Lung (tissue), 12 donors: ENCODE measurements around the gene GOT1. TPM values are rescaled to one million over a fixed set of nuclear protein-coding genes. Genes with fewer than 3 reads are reported as not detected.

Experiments
- ATAC-seq: fragments of 200-7000 bp; cut with Tn5 transposase; one replicate; pipeline ENCODE4 v1.9.1; 2020; ENCODE audit warnings: moderate number of reproducible peaks; ENCODE audit not compliant: insufficient read depth, low FRiP score
- DNase-seq, 3 donors: peaks; one replicate each; pipeline ENCODE4 v3.0.0-alpha.2; 2013 to 2017
- H3K27ac ChIP-seq, 2 donors: one replicate each; pipeline ENCODE4 v1.5.1; 2013; ENCODE audit warnings: mild to moderate bottlenecking in 2 of 2, moderate library complexity in 2 of 2, control low read depth in 1 of 2, inconsistent platforms in 1 of 2, low read depth in 1 of 2, low read length in 1 of 2
- H3K27me3 ChIP-seq, 3 donors: one replicate each; pipeline ENCODE4 v1.5.1; 2013; ENCODE audit warnings: low read length in 2 of 3; ENCODE audit not compliant: control insufficient read depth in 3 of 3, insufficient read depth in 3 of 3
- H3K36me3 ChIP-seq, 4 donors: one replicate each; pipeline ENCODE4 v1.5.1; 2013; ENCODE audit warnings: low read length in 4 of 4, mild to moderate bottlenecking in 1 of 4, moderate library complexity in 1 of 4; ENCODE audit not compliant: control insufficient read depth in 4 of 4, insufficient read depth in 4 of 4
- H3K4me1 ChIP-seq, 5 donors: one replicate each; pipeline ENCODE4 v1.5.1; 2013; ENCODE audit warnings: low read length in 5 of 5, mild to moderate bottlenecking in 2 of 5, moderate library complexity in 1 of 5; ENCODE audit not compliant: control insufficient read depth in 5 of 5, insufficient read depth in 5 of 5
- H3K4me3 ChIP-seq: one replicate; pipeline ENCODE4 v1.5.1; 2013; ENCODE audit warnings: mild to moderate bottlenecking, control low read depth, moderate library complexity
- H3K9ac ChIP-seq, 2 donors: one replicate each; pipeline ENCODE4 v1.5.1; 2013; ENCODE audit warnings: low read length in 2 of 2, control low read depth in 1 of 2; ENCODE audit not compliant: insufficient read depth in 1 of 2
- H3K9me3 ChIP-seq, 4 donors: one replicate each; pipeline ENCODE4 v1.5.1; 2013; ENCODE audit warnings: low read length in 3 of 4, mild to moderate bottlenecking in 1 of 4, moderate library complexity in 1 of 4; ENCODE audit not compliant: control insufficient read depth in 4 of 4, insufficient read depth in 3 of 4
- WGBS, 2 donors: extraction: QIAGEN DNeasy Blood & Tissue Kit; methylation state at CpG; one replicate each; pipeline ENCODE4 v1.1.7; 2013; 5-methylcytosine and 5-hydroxymethylcytosine counted together
- polyA plus RNA-seq, 2 donors: library from polyadenylated mRNA; stranded (reverse); fragments of 200-250 nt; gene quantifications; one replicate each; pipeline ENCODE4 v1.2.1, GENCODE V29; 2013
- total RNA-seq, 2 donors: library from RNA; depleted of rRNA in 1 of 2; stranded (reverse); fragments of >200 nt in 1 of 2; gene quantifications; one replicate each; pipeline ENCODE4 v1.2.1, GENCODE V29; 2014 to 2021
- TF ChIP-seq, protein P1 (sequence below): IDR thresholded peaks from 2 replicates; pipeline ENCODE4 v1.5.1; 2012; ENCODE audit warnings: mild to moderate bottlenecking; ENCODE audit errors: control extremely low read depth, extremely low read depth
- donor health status: control.
- donor health status: control.
- donor health status: Bipolar disorder and iron deficiency.
- donor health status: healthy.
- donor health status: DM: yes; HTN: yes; CAD: no.

Gene GOT1
- total and polyA plus RNA-seq, 4 donors, result 14.6 to 35.3 (median 24.0) TPM

DNA sequence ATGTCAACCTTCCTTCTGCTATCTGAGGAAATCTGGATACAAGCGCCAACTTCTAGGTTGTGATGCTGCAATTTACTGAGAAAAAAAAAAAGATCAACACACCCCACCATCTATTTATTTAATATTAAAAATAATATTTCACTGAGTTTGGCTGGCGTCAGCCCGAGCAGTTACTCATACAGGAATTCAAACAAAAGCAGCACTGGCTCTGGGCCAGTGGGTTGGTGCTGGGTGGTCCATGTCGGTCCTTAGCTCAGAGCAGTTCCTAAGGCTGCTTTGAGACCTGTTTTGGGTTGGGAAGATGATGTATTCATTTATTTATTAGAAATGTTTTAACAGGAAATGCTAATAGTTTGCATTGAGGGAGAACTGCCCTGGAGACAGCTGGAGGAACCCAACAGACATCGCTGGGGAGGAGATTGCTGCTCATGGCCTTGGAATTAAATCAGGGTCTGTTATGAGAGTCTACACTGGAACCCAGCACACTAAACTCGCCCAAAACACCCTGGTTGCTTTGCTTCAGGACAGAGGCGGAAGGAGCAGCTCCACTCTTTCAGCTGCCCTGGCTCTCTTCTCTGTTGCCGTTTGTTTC lies 36.3 kb upstream of the GOT1 start:
- H3K27ac ChIP-seq, result peak overlapping the region in 1 of 2 donors; percentile 72
- ATAC-seq (no peak), DNase-seq (peak; percentile 51 to 58 (median 57))
- no peak overlapping the region for H3K9ac ChIP-seq
- no peak overlapping the region for H3K4me3 ChIP-seq
- H3K36me3 ChIP-seq, result no peaks in the 10 kb centered on the region
- WGBS, 2 donors, result 50 to 78% methylated on average over 8 of the region's 8 CpGs
- H3K27me3 ChIP-seq, result no peaks in the 10 kb centered on the region
- peaks cover 0 to 3% (median 0%) of the 10 kb centered on the region in 4 donors for H3K9me3 ChIP-seq
- TF ChIP-seq, protein P1, sequence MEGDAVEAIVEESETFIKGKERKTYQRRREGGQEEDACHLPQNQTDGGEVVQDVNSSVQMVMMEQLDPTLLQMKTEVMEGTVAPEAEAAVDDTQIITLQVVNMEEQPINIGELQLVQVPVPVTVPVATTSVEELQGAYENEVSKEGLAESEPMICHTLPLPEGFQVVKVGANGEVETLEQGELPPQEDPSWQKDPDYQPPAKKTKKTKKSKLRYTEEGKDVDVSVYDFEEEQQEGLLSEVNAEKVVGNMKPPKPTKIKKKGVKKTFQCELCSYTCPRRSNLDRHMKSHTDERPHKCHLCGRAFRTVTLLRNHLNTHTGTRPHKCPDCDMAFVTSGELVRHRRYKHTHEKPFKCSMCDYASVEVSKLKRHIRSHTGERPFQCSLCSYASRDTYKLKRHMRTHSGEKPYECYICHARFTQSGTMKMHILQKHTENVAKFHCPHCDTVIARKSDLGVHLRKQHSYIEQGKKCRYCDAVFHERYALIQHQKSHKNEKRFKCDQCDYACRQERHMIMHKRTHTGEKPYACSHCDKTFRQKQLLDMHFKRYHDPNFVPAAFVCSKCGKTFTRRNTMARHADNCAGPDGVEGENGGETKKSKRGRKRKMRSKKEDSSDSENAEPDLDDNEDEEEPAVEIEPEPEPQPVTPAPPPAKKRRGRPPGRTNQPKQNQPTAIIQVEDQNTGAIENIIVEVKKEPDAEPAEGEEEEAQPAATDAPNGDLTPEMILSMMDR, result no peak
- peaks cover 0 to 7% (median 0%) of the 10 kb centered on the region in 5 donors for H3K4me1 ChIP-seq

DNA sequence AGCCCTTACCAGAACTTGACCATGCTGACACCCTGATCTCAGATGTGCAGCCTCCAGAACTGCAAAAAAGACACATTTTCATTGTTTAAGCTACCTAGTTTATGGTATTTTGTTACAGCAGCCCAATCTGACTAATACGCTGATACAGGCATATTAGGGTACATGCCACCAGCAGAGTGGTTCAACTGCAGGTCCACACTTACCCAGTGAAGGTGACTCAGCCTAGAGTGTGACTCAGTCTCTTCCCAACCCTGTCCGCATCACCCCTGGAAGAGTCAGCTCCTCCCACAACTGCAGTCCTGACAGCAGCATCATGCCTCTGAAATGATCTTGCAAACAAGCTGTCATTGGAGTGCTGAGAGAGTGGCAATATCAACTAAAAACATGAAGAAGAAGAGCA lies 30.8 kb upstream of the GOT1 start:
- Histone ChIP-seq H3K36me3 (no peaks in the 10 kb centered on the region), H3K4me3 (no peak overlapping the region), H3K9ac (no peak overlapping the region), H3K4me1 (no peaks in the 10 kb centered on the region), H3K27ac (no peak overlapping the region), H3K27me3 (peaks cover 0 to 2% (median 0%) of the 10 kb centered on the region in 3 donors), H3K9me3 (peaks cover 0 to 3% (median 0%) of the 10 kb centered on the region in 4 donors)
- ATAC-seq (no peak), DNase-seq (no peak)
- TF ChIP-seq, protein P1, result no peak
- 95 to 98% methylated on average over 2 of the region's 2 CpGs for WGBS, 2 donors

DNA sequence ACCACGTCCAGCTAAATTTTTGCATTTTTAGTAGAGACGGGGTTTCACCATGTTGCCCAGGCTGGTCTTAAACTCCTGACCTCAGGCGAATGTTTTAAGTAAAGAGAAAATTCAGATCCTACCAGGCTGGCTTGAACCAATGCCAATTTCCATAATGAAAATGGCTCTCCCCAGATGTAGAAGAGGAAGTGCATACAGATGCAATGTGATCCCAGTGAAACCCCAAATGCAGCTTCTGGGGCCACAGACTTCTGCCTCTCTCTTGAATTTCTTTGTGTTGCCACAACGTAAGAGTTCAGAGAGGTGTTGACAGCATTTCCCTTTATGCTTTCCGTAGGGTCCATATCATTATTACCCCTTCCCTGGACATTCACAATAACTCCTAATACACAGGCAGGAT lies 29.6 kb upstream of the GOT1 start:
- H3K4me1 ChIP-seq, result no peaks in the 10 kb centered on the region
- H3K27me3 ChIP-seq, result peaks cover 0 to 2% (median 0%) of the 10 kb centered on the region in 3 donors
- no peaks in the 10 kb centered on the region for H3K36me3 ChIP-seq
- ATAC-seq, result no peak
- no peak for DNase-seq
- H3K9ac ChIP-seq, result no peak overlapping the region
- no peak overlapping the region for H3K27ac ChIP-seq
- 68 to 71% methylated on average over 5 of the region's 5 CpGs for WGBS, 2 donors
- H3K9me3 ChIP-seq, result peaks cover 0 to 3% (median 1%) of the 10 kb centered on the region in 4 donors
- TF ChIP-seq, protein P1, result no peak
- H3K4me3 ChIP-seq, result no peak overlapping the region

DNA sequence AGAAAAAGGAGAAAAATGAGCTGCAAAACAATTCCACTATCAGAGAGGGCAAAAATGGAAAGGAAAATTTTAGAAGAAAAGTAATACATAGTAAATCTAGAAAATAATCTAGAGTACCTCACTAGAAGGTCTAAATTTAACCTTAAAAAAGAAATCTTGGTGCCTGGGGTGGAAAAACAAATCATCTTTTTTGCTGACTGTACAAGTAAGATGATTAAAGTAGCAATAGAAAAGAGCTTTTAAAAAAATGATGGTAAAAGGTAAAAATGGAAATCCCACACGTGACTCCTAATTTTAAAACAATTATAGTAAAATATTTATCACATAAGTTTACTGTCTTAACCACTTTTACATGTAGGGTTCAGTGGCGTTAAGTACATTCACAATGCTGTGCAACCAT lies 28.8 kb upstream of the GOT1 start:
- Histone ChIP-seq H3K4me3 (no peak overlapping the region), H3K27me3 (peaks cover 0 to 4% (median 0%) of the 10 kb centered on the region in 3 donors), H3K9ac (no peak overlapping the region), H3K4me1 (no peaks in the 10 kb centered on the region), H3K9me3 (peaks cover 0 to 3% (median 1%) of the 10 kb centered on the region in 4 donors), H3K36me3 (no peaks in the 10 kb centered on the region), H3K27ac (no peak overlapping the region)
- 79 to 86% methylated on average over 2 of the region's 2 CpGs for WGBS, 2 donors
- DNase-seq (no peak), ATAC-seq (no peak)
- TF ChIP-seq, protein P1, result no peak
